ENCODE measurements around the gene UBAC2.

The UBAC2 gene

GRCh38 chr13:99370481-99371275 is 170.0 kb downstream of the UBAC2 start:
- intact Hi-C loops (cut with DNase I): no loop called here
- no peak for DNase-seq

DNA sequence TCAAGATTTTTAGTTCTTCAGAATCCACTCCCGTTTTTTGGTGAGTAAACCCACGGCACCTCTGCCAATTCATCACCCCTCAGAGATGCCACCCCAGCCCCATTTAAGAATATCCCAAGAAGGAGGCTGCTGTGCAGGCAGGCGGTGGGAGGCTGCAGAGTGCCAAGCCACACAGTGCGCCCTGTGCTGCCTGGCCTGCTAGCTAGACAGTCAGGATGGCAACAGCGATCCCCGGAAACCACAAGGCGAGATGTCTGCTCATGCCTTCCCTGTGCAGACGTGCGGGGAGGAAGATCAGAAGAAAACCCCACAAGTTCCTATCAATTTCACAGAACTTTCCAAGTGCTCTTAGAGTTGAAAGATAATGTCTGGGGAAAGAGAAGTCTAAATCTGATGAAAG is 171.3 kb downstream of the UBAC2 start:
- no peak for DNase-seq
- intact Hi-C loops (cut with DNase I): no loop called here

GRCh38 chr13:99373436-99373835 is 172.8 kb downstream of the UBAC2 start:
- no peak for DNase-seq
- intact Hi-C loops (cut with DNase I): no loop called here

- intact Hi-C loops (cut with DNase I): no loop called here
- DNase-seq: no peak
Observed at GRCh38 chr13:99374169-99374991, 173.7 kb downstream of the UBAC2 start.

GRCh38 chr13:99374994-99375737 is 174.5 kb downstream of the UBAC2 start:
- no peak for DNase-seq

GRCh38 chr13:99375738-99376080 is 175.1 kb downstream of the UBAC2 start:
- no peak for DNase-seq
- intact Hi-C loops (cut with DNase I): no loop called here

More at GRCh38 chr13:99374994-99375737, 174.5 kb downstream of the UBAC2 start:
- intact Hi-C loops (cut with DNase I): no loop called here

DNA sequence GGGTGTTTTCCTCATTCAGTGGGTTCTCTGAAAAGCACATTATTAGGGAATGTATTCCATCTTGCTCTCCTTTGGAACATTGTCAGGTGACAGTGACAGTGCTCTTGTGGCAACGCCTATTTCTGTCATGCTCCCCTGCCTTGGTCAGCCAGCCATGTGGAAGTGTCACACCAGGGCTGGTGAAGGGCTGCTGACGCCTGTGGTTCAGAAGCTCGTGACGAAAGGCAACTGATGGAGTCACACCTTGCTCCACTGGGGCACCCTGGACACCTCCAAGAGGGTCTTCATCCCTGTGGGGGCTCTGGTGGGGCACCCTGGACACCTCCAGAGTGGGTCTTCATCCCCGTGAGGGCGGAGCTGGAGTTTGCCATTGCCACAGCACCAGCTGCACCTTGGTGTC is 175.5 kb downstream of the UBAC2 start:
- DNase-seq: no peak

GRCh38 chr13:99376924-99377323 is 176.3 kb downstream of the UBAC2 start:
- intact Hi-C loops (cut with DNase I): no loop called here

More for the DNA sequence above, 175.5 kb downstream of the UBAC2 start:
- intact Hi-C loops (cut with DNase I): no loop called here

GRCh38 chr13:99377641-99378040 is 177.0 kb downstream of the UBAC2 start:
- intact Hi-C loops (cut with DNase I): no loop called here
- no peak for DNase-seq

More at GRCh38 chr13:99376924-99377323, 176.3 kb downstream of the UBAC2 start:
- DNase-seq: no peak

DNA sequence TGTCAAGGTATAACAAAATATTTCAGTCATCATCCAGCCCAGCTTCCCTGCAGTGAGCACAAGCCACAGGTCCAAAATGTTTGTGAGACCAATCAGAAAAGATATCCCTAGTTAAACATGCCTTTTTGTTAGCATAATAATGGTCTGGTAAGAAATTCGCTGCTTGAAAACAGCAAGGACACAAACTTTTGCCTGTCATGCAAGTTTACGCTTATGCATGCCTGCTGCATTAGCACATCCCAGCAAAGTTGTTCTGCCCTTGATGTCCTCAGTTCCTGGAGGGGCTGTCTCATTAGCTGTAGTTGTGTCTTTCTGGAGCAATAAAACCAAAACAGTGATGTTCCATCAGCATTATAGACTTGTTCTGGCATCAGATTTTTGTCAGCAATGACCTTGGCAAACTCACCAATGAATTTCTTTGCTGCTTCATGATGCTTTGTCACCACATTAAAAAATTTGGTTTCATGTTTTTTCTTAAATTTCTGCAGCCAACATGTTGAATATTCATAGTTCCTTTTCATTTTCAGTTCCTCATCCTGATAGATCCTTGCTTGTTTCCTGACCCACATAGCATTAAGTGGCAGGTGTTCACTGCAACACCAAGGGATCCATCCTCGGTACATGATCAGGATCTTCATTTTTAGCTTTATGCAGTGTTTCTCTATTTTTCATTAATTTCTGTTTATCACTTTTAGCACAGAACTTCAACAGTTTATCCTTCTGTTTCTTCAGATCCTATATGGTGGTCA is 178.5 kb downstream of the UBAC2 start:
- DNase-seq: no peak
- intact Hi-C loops (cut with DNase I): no loop called here

DNA sequence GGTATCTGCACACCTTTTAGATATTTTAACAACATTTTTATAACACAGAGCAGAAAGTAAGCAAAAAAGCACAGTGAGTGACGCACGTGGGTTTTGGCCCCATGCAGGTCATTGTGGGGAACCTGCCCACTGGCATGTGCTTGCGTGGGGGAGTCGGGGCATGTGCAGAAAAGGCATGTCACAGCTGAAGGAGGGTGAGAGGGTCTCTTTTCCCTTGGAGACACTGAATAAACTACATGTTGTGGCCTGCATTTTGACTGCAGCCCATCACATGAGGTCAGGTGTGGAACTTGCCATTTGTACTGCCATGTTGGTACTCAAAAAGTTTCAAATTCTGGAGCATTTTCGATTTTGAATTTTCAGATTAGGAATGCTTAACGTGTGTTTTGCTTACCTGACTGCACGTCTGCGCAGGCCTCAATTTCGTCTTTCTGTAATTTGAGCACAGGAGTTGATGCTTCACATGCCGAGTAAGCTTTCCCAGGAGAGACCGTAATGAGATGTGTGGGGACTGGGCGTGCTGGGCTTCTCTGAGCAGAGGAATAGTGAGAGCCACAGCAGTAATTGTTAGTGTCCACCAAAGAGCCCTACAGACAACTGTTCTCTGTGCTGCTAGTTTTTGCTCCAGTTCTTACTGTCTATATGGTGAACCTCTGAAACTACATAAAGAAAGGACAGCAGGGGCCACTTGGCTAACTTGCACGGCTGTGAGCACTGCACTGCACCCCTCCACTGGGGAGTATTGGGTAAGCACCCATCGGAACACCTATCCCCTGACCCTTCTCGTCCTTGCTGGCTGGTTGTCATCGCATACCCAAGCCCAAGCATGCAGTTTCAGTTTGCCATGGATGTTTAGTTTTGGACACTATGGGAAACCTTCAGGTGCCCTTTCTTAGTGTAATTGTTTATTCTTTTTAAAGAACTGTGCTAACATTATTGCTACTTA is 179.5 kb downstream of the UBAC2 start:
- intact Hi-C loops (cut with DNase I): loop anchor here (10.0 kb wide), 1 partner anchor 55 kb away; no protein-coding TSS in a partner anchor
- DNase-seq: no peak

GRCh38 chr13:99380921-99381645 is 180.4 kb downstream of the UBAC2 start:
- DNase-seq: no peak
- intact Hi-C loops (cut with DNase I): loop anchor here (10.0 kb wide), 1 partner anchor 54 kb away; no protein-coding TSS in a partner anchor

DNA sequence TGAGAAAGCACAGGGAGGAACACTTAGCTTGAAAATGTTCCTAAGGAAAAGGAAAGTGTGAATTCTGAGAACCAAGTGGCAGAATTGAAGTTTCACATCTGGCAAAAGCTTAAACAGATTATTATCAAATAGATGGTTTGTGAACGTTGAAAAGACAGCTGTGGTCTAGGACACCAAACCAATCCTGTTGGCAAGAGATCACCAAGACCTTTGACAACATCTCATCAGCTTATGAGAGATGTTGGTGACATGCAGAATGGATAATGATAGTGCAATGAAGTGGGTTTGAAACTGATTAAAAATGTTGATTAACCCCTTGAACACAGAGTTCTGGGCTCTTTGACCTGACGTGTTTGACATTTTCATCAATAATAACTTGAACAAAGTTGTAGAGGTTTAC is 181.1 kb downstream of the UBAC2 start:
- no peak for DNase-seq
- intact Hi-C loops (cut with DNase I): loop anchor here (10.0 kb wide), 1 partner anchor 53 kb away; no protein-coding TSS in a partner anchor

DNA sequence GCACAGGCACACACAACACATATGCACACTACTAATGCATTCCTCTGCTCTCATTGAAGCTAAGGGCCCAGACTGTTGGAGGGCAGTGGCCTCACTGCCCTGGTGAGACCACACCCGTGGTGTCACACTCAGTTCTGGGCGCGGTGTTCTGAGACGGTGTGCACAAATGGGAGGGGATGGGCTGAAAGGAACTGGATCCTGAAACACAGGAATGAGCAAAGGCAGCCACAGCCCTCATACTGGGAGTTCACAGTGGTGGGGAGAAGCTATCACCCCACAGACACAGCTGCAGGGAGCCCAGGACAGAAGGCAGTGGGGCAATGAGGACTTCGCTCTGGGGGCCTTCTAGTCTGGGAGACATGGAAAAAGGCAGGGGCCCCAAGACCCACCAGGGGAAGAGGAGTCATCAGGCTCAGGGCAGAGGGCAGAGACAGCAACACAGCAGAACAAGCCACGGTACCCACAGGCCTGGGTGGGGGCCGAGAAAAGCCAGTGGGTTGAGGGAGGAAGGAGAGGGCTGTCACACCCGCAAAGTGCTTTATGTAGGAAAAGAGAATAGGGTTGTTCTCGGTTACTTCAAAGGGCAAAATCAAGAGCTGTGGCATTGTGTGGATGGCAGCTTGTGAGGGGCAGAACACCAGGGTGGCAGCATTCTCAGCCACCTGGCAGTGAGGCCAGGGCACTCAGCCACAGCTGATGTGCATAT is 181.9 kb downstream of the UBAC2 start:
- no peak for DNase-seq
- intact Hi-C loops (cut with DNase I): loop anchor here (10.0 kb wide), 1 partner anchor 52 kb away; no protein-coding TSS in a partner anchor

DNA sequence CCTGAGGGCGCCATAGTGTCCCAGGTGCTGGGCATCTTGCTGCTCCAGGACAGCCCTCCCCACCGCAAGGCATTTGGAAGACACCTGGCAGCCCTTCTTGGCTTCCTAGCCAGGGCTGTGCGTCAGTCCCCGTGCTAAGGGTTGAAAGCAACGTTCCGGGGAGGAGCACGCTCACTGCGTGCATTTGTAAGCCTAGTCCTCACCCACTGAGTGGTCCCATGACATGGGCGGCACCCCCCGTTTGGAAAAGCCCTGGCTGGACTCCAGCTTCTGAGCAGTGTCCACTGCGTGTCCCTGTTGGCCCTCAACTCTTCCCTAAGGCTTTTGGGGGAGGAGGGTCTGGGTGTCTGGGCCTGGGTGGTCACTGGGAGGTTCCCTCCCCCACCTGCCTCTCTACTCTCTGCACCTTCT is 182.9 kb downstream of the UBAC2 start:
- intact Hi-C loops (cut with DNase I): loop anchor here (10.0 kb wide), 1 partner anchor 51 kb away; no protein-coding TSS in a partner anchor
- DNase-seq: no peak

DNA sequence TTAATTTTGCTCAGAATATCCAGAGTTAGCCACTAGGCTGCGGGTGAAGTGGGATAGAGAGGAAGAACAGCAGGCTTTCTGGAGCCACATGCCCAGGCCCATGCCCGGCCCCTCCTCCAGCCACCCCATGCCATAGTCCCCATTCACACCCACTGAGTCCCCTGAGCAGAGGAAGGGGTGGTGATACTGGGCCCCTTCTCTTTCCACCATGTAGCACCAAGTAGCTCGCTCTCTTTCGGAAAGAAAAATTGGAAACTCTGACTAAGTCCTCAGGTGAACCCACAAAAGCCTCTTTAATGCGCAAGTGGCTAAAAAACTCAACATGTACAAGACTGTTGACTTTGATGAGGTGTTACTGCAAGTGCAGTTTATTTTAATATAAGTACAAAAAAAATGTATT is 183.3 kb downstream of the UBAC2 start:
- DNase-seq: no peak
- intact Hi-C loops (cut with DNase I): loop anchor here (10.0 kb wide), 1 partner anchor 51 kb away; no protein-coding TSS in a partner anchor

DNA sequence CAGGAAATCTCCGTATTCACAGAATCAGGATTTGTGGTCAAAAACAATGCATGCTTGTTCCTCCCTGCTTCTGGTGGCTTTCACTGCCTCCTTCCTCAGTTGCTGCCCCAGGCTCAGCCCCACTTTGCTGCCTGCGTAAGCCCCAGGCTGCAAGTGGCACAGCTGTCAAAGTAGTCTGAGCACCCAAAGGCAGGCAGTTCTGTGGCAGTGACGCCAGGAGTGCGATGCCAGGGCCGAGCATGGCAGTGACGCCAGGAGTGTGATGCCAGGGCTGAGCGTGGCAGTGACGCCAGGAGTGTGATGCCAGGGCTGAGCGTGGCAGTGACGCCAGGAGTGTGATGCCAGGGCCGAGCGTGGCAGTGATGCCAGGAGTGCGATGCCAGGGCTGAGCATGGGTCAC is 183.8 kb downstream of the UBAC2 start:
- intact Hi-C loops (cut with DNase I): loop anchor here (10.0 kb wide), 1 partner anchor 50 kb away; no protein-coding TSS in a partner anchor

More for the DNA sequence above, 183.8 kb downstream of the UBAC2 start:
- DNase-seq: peak in 1 of 10 donors; percentile 49

All from posterior cingulate gyrus (tissue), 11 donors.